SK-N-SH (cell line): ENCODE data around the gene TAF13. TPM values are rescaled to one million over a fixed set of nuclear protein-coding genes. Genes with fewer than 3 reads are reported as not detected.
A peak's percentile ranks its signal among the peaks of the same experiment; 100 is the strongest.

ENCODE experiments used
- CTCF ChIA-PET: fragments of 300-600, 350-600 bp; formaldehyde crosslinking; extraction: SDS; loops from one replicate; lab custom pipeline; 2021; lab: Yijun Ruan, JAX
- POLR2A ChIA-PET: fragments of 350-600 bp; sonication (Branson Sonifier 250); formaldehyde crosslinking; extraction: SDS; loops from one replicate; lab custom pipeline; 2020; ENCODE audit warnings: antibody characterized with exemption, inconsistent platforms; lab: Yijun Ruan, JAX
- DNase-seq: peaks from one replicate; pipeline ENCODE4 v3.0.0; 2012
- H2AFZ ChIP-seq: fragments of 200-600 bp; sonication (generic); 2 replicates; pipeline ENCODE4 v1.8.1; 2016; ENCODE audit warnings: antibody characterized with exemption, mild to moderate bottlenecking, low read depth
- H3F3A ChIP-seq: fragments of 200-600 bp; sonication (generic); replicated peaks from 2 replicates; pipeline ENCODE3; 2016; ENCODE audit warnings: antibody characterized with exemption, mild to moderate bottlenecking; ENCODE audit not compliant: insufficient read depth
- H3K27ac ChIP-seq, 2 experiments: fragments of 200-500 bp in 1 of 2; fragments of 200-600 bp in 1 of 2; sonication (Bioruptor generic) in 1 of 2; sonication (generic), shearing (Covaris generic) in 1 of 2; 2 replicates each; pipeline versions ENCODE4 v1.5.1 to v1.6.1; 2014 to 2016; ENCODE audit warnings: low read depth in 2 of 2, inconsistent platforms in 1 of 2, low read length in 1 of 2, mild to moderate bottlenecking in 1 of 2, mixed read lengths in 1 of 2
- H3K27me3 ChIP-seq: fragments of 200-600 bp; sonication (generic), shearing (Covaris generic); 2 replicates; pipeline ENCODE4 v1.6.1; 2016; ENCODE audit warnings: mixed run types; ENCODE audit not compliant: insufficient read depth
- H3K36me3 ChIP-seq, 2 experiments: fragments of 200-500 bp in 1 of 2; fragments of 200-600 bp in 1 of 2; sonication (Bioruptor generic) in 1 of 2; sonication (generic) in 1 of 2; replicated peaks in 1 of 2; 2 replicates each; pipeline versions ENCODE3 to v1.5.1; 2014 to 2016; ENCODE audit warnings: low read length in 1 of 2, mild to moderate bottlenecking in 1 of 2; ENCODE audit not compliant: insufficient read depth in 2 of 2, control insufficient read depth in 1 of 2
- H3K4me1 ChIP-seq, 2 experiments: fragments of 200-500 bp in 1 of 2; fragments of 200-600 bp in 1 of 2; sonication (Bioruptor generic) in 1 of 2; sonication (generic), shearing (Covaris generic) in 1 of 2; 2 replicates each; pipeline versions ENCODE4 v1.5.1 to v1.6.1; 2014 to 2016; ENCODE audit warnings: low read depth in 1 of 2, low read length in 1 of 2, mixed run types in 1 of 2; ENCODE audit not compliant: insufficient read depth in 2 of 2, control insufficient read depth in 1 of 2
- H3K4me2 ChIP-seq: fragments of 200-600 bp; sonication (generic), shearing (Covaris generic); 2 replicates; pipeline ENCODE4 v1.6.1; 2017; ENCODE audit warnings: mixed run types
- H3K4me3 ChIP-seq, 2 experiments: fragments of 200-500 bp in 1 of 2; fragments of 200-600 bp in 1 of 2; sonication (Bioruptor generic) in 1 of 2; sonication (generic), shearing (Covaris generic) in 1 of 2; 2 replicates each; pipeline versions ENCODE4 v1.5.1 to v1.8.1; 2014 to 2016; ENCODE audit warnings: low read depth in 2 of 2, inconsistent platforms in 1 of 2, low read length in 1 of 2, mild to moderate bottlenecking in 1 of 2, mixed read lengths in 1 of 2, moderate library complexity in 1 of 2
- H3K79me2 ChIP-seq: fragments of 200-600 bp; sonication (generic); 2 replicates; pipeline ENCODE4 v1.8.1; 2017; ENCODE audit warnings: mild to moderate bottlenecking; ENCODE audit not compliant: insufficient read depth
- H3K9ac ChIP-seq: fragments of 200-600 bp; sonication (generic); 2 replicates; pipeline ENCODE4 v1.6.1; 2017; ENCODE audit warnings: mixed run types
- H3K9me2 ChIP-seq: fragments of 200-600 bp; sonication (generic); 2 replicates; pipeline ENCODE4 v1.6.1; 2017; ENCODE audit warnings: mixed run types
- H3K9me3 ChIP-seq: fragments of 200-600 bp; sonication (generic); 2 replicates; pipeline ENCODE4 v1.6.1; 2017; ENCODE audit warnings: mixed run types, mild to moderate bottlenecking, moderate library complexity
- H4K20me1 ChIP-seq: fragments of 200-600 bp; sonication (generic); 2 replicates; pipeline ENCODE4 v1.6.1; 2017; ENCODE audit warnings: mild to moderate bottlenecking, mixed run types; ENCODE audit not compliant: insufficient read depth
- CTCF ChIP-seq: fragments of 200-600 bp; sonication (generic); IDR thresholded peaks from 2 replicates; pipeline ENCODE4 v1.6.1; 2017; ENCODE audit warnings: antibody characterized with exemption, mild to moderate bottlenecking, moderate library complexity
- EP300 ChIP-seq, 2 experiments: IDR thresholded peaks; 2 replicates each; pipeline versions ENCODE4 v1.4.0 to v1.6.1; 2012; ENCODE audit warnings: borderline replicate concordance in 1 of 2, low read depth in 1 of 2, low read length in 1 of 2
- FOSL2 ChIP-seq: IDR thresholded peaks from 2 replicates; pipeline ENCODE4 v1.4.0; 2012; ENCODE audit warnings: low read depth, mild to moderate bottlenecking, moderate library complexity, borderline replicate concordance
- IRF3 ChIP-seq: fragments of 150-350 bp; IDR thresholded peaks from 2 replicates; pipeline ENCODE4 v1.6.1; 2016; ENCODE audit warnings: mild to moderate bottlenecking, low read depth, low read length
- MXI1 ChIP-seq: IDR thresholded peaks from 2 replicates; pipeline ENCODE4 v1.6.1; 2012; ENCODE audit warnings: mild to moderate bottlenecking, low read depth, low read length, improper control_type of control experiment
- NFIC ChIP-seq: IDR thresholded peaks from 2 replicates; pipeline ENCODE4 v1.4.0; 2012; ENCODE audit warnings: borderline replicate concordance
- POLR2AphosphoS5 ChIP-seq: IDR thresholded peaks from 2 replicates; pipeline ENCODE4 v1.6.1; 2012; ENCODE audit warnings: low read depth, low read length
- RAD21 ChIP-seq: IDR thresholded peaks from 2 replicates; pipeline ENCODE4 v1.6.1; 2012; ENCODE audit warnings: mild to moderate bottlenecking, low read length
- RCOR1 ChIP-seq: fragments of 150-350 bp; IDR thresholded peaks from 2 replicates; pipeline ENCODE4 v1.6.1; 2017; ENCODE audit warnings: antibody characterized with exemption, low read length
- RXRA ChIP-seq: IDR thresholded peaks from 2 replicates; pipeline ENCODE4 v1.4.0; 2012; ENCODE audit warnings: low read depth, mild to moderate bottlenecking, borderline replicate concordance
- SMC3 ChIP-seq: IDR thresholded peaks from 2 replicates; pipeline ENCODE4 v1.6.1; 2012; ENCODE audit warnings: low read depth, low read length, improper control_type of control experiment
- TCF12 ChIP-seq: IDR thresholded peaks from 2 replicates; pipeline ENCODE4 v1.4.0; 2012
- TEAD4 ChIP-seq: IDR thresholded peaks from 2 replicates; pipeline ENCODE4 v1.4.0; 2012; ENCODE audit warnings: mild to moderate bottlenecking, borderline replicate concordance; ENCODE audit not compliant: insufficient read depth
- YY1 ChIP-seq: IDR thresholded peaks from 2 replicates; pipeline ENCODE4 v1.4.0; 2012; ENCODE audit warnings: low read depth, mild to moderate bottlenecking
- ZBTB33 ChIP-seq: IDR thresholded peaks from 2 replicates; pipeline ENCODE4 v1.4.0; 2012; ENCODE audit warnings: low read depth, borderline replicate concordance
- WGBS: methylation state at CpG from one replicate; pipeline ENCODE4 v1.1.6; 2017; ENCODE audit warnings: low lambda C conversion rate; 5-methylcytosine and 5-hydroxymethylcytosine counted together
- polyA plus RNA-seq, 3 experiments: library from polyadenylated mRNA; depleted of rRNA; stranded (reverse); fragments of >200 nt; gene quantifications; 2 replicates each; pipeline ENCODE4 v1.2.3, GENCODE V29; 2012
- TF ChIP-seq, protein P1 (sequence below): fragments of 150-350 bp; IDR thresholded peaks from 2 replicates; pipeline ENCODE4 v1.6.1; 2017; ENCODE audit warnings: antibody characterized with exemption, low read length, low read depth, borderline replicate concordance
- TF ChIP-seq, protein P2 (sequence below): IDR thresholded peaks from 2 replicates; pipeline ENCODE4; 2012

Gene TAF13
- polyA plus RNA-seq, 1 of the 3 experiments (the other 2 are of a cell fraction), result 16.0 TPM

- WGBS, result 24% methylated on average over 1 of the region's 1 CpG
- Histone ChIP-seq H2AFZ (no peak overlapping the region), H4K20me1 (no peaks in the 10 kb centered on the region), H3K27ac (no peak overlapping the region), H3K4me3 (no peak overlapping the region), H3F3A (peaks cover 3% of the 10 kb centered on the region), H3K4me1 (no peaks in the 10 kb centered on the region; a peak in 1 of 4 replicates), H3K4me2 (no peak overlapping the region), H3K27me3 (no peaks in the 10 kb centered on the region), H3K9me3 (no peaks in the 10 kb centered on the region), H3K36me3 (no peaks in the 10 kb centered on the region), H3K79me2 (peaks cover 12% of the 10 kb centered on the region), H3K9ac (no peak overlapping the region), H3K9me2 (no peaks in the 10 kb centered on the region)
- no peak for TF ChIP-seq EP300 (IDR thresholded peaks at IDR 0.05; ENCODE audit: borderline replicate concordance in 1 of 2, low read depth in 1 of 2, low read length in 1 of 2)
- TF ChIP-seq POLR2AphosphoS5, result no peak
- no peak for TF ChIP-seq FOSL2
- no peak for TF ChIP-seq IRF3
- TF ChIP-seq, protein P1, sequence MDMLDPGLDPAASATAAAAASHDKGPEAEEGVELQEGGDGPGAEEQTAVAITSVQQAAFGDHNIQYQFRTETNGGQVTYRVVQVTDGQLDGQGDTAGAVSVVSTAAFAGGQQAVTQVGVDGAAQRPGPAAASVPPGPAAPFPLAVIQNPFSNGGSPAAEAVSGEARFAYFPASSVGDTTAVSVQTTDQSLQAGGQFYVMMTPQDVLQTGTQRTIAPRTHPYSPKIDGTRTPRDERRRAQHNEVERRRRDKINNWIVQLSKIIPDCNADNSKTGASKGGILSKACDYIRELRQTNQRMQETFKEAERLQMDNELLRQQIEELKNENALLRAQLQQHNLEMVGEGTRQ, result no peak
- TF ChIP-seq SMC3, result no peak
- DNase-seq, result no peak
- POLR2A ChIA-PET, result no interaction called here
- CTCF ChIA-PET, result interaction anchor here (1.4 kb wide), 1 partner anchor 31 kb away, joined by 3 read pairs; no protein-coding TSS in a partner anchor
Measured at GRCh38 chr1:109045595-109045994, 30.2 kb downstream of the TAF13 start.

DNA sequence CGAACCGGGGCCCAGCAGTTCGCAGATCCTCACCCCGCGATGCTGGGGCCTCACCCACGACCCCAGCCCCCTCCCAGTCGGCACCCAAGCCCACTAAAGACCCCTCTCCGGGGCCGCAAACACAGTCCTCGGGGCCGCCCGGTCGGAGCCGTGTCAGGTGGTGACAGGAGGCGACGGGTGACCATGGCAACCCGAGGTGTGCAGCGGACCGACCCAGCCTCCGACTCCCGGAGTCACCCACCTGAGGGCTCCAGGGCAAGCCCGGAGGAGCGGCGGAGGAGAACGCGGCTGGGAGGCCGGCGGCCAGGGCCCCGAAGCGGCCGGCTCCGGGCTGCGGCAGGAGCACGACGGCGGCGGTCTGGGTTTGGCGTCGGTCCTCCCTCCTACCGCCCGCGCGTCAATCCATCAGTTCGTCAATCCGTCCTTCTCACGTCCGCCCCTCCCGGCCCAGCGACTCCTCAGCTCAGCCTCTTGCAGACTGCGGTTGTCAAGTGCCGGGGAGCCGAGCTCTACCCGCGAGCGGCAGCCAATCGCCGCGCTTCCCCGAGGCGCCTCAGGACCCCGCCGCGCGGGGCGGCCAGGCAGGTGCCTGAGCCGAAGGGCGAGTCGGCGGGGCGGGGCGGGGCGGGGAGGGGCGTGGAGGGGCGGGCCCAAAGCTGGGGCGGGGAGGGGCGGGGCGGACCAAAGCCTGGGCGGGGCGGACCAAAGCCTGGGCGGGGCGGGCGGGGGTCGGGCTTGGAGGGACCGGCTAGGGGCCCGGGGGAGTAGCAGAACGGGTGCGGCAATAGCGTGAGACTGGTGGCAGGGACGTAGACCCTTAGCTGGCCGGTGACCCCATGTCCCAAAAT, 34.0 kb downstream of the TAF13 start, which contains the start of gene WDR47:
WDR47 (minus strand) TSS at position 482 of the 848 bp plus-strand sequence. CDS start 18,590 bp downstream, outside the sequence.
- Histone ChIP-seq H3K9ac (peak within 1 kb of the TSS; percentile 89), H3K27ac (peak within 1 kb of the TSS; percentile 70 to 71), H3K36me3 (no peaks in the 10 kb centered on the region), H3K9me3 (no peaks in the 10 kb centered on the region), H3K27me3 (no peaks in the 10 kb centered on the region), H3K4me1 (no peaks in the 10 kb centered on the region; a peak in 1 of 4 replicates), H2AFZ (peak within 1 kb of the TSS; percentile 91), H3K4me2 (peak within 1 kb of the TSS; percentile 96), H3K79me2 (peaks cover 49% of the 10 kb centered on the region), H3F3A (peaks cover 3% of the 10 kb centered on the region), H3K9me2 (no peaks in the 10 kb centered on the region), H3K4me3 (peak within 1 kb of the TSS; percentile 79 to 99), H4K20me1 (no peaks in the 10 kb centered on the region)
- peak; percentile 98 for DNase-seq
- POLR2A ChIA-PET, result interaction anchor here (0.8 to 1.6 kb wide), 4 partner anchors 34 to 70 kb away, joined by 3 to 15 read pairs (median 6); partner anchors contain the start of gene TAF13
- WGBS, result 5% methylated on average over 10 of the region's 90 CpGs
- CTCF ChIA-PET, result interaction anchor here (0.6 to 1.3 kb wide), 4 partner anchors 35 to 377 kb away, joined by 3 to 5 read pairs (median 4); a partner anchor contains a TSS
- TF ChIP-seq IRF3 (no peak), RCOR1 (no peak), RXRA (no peak), RAD21 (no peak), TCF12 (no peak), CTCF (no peak), MXI1 (peak; percentile 70), TEAD4 (0 out of 2 replicates have a peak, but pooled peaks have one; percentile 35), FOSL2 (no peak), YY1 (no peak), NFIC (no peak), ZBTB33 (no peak)
- TF ChIP-seq, protein P2, sequence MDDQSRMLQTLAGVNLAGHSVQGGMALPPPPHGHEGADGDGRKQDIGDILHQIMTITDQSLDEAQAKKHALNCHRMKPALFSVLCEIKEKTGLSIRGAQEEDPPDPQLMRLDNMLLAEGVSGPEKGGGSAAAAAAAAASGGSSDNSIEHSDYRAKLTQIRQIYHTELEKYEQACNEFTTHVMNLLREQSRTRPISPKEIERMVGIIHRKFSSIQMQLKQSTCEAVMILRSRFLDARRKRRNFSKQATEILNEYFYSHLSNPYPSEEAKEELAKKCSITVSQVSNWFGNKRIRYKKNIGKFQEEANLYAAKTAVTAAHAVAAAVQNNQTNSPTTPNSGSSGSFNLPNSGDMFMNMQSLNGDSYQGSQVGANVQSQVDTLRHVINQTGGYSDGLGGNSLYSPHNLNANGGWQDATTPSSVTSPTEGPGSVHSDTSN, result peak; percentile 88
